SK-N-MC (cell line): Measurements from ENCODE around the gene RBM6.

Experiments used
- EZH2 ChIP-seq: fragments of 200-600 bp; sonication (generic); IDR thresholded peaks from one replicate; pipeline ENCODE4 v1.6.1; 2017; ENCODE audit warnings: antibody characterized with exemption
- POLR2AphosphoS5 ChIP-seq: IDR thresholded peaks from 2 replicates; pipeline ENCODE4 v1.6.1; 2012; ENCODE audit warnings: mild to moderate bottlenecking, low read depth, low read length, borderline replicate concordance

- TF ChIP-seq POLR2AphosphoS5 (no peak), EZH2 (no peak)
Observed at GRCh38 chr3:49992326-49992725, 52.4 kb downstream of the RBM6 start.
